HL-60/S4 treated with phorbol 12-myristate 13-acetate at 8.2 ng/mL for 4 days and 3 days (cell line): ENCODE results near the gene CEP112.

Experiments
- in situ Hi-C: fragments of 300-500 bp; cut with MboI; formaldehyde crosslinking; loops from 2 replicates; pipeline ENCODE4 v1.15.0; 2022; ENCODE audit warnings: low sequenced_read_pairs

CEP112 gene

GRCh38 chr17:66211047-66211810 is 19.3 kb upstream of the CEP112 start:
- in situ Hi-C loops, result loop anchor here (25.0 kb wide), 1 partner anchor 701 kb away; no protein-coding TSS in a partner anchor

- in situ Hi-C loops, result loop anchor here (25.0 kb wide), 1 partner anchor 702 kb away; no protein-coding TSS in a partner anchor
Observed at GRCh38 chr17:66210208-66210574, 18.3 kb upstream of the CEP112 start.

GRCh38 chr17:66207936-66208335 is 16.0 kb upstream of the CEP112 start:
- in situ Hi-C loops, result loop anchor here (25.0 kb wide), 1 partner anchor 704 kb away; no protein-coding TSS in a partner anchor

GRCh38 chr17:66203274-66204015 is 11.5 kb upstream of the CEP112 start:
- in situ Hi-C loops, result loop anchor here (25.0 kb wide), 1 partner anchor 709 kb away; no protein-coding TSS in a partner anchor

GRCh38 chr17:66200685-66201092 is 8.8 kb upstream of the CEP112 start:
- in situ Hi-C loops, result loop anchor here (25.0 kb wide), 1 partner anchor 712 kb away; no protein-coding TSS in a partner anchor

- in situ Hi-C loops, result no loop called here
Observed at GRCh38 chr17:66198242-66198641, 6.3 kb upstream of the CEP112 start.

- in situ Hi-C loops, result no loop called here
Observed at GRCh38 chr17:66192378-66192687, 400 bp upstream of the CEP112 start.

- in situ Hi-C loops, result no loop called here
Observed at GRCh38 chr17:66190738-66191592, 968 bp downstream of the CEP112 start.

- in situ Hi-C loops, result no loop called here
Observed at GRCh38 chr17:66187718-66188117, 4.2 kb downstream of the CEP112 start.

- in situ Hi-C loops, result no loop called here
Observed at GRCh38 chr17:66185862-66186261, 6.1 kb downstream of the CEP112 start.

GRCh38 chr17:66184392-66184791 is 7.5 kb downstream of the CEP112 start:
- in situ Hi-C loops, result no loop called here

- in situ Hi-C loops, result no loop called here
Observed at GRCh38 chr17:66183529-66183928, 8.4 kb downstream of the CEP112 start.

- in situ Hi-C loops, result no loop called here
Observed at GRCh38 chr17:66178642-66179041, 13.3 kb downstream of the CEP112 start.

- in situ Hi-C loops, result no loop called here
Observed at GRCh38 chr17:66177048-66177447, 14.9 kb downstream of the CEP112 start.

- in situ Hi-C loops, result no loop called here
Observed at GRCh38 chr17:66175892-66176291, 16.0 kb downstream of the CEP112 start.

GRCh38 chr17:66172691-66173223 is 19.2 kb downstream of the CEP112 start:
- in situ Hi-C loops, result loop anchor here (25.0 kb wide), 1 partner anchor 935 kb away; no protein-coding TSS in a partner anchor

- in situ Hi-C loops, result loop anchor here (25.0 kb wide), 1 partner anchor 935 kb away; no protein-coding TSS in a partner anchor
Observed at GRCh38 chr17:66172144-66172543, 19.8 kb downstream of the CEP112 start.

- in situ Hi-C loops, result loop anchor here (25.0 kb wide), 1 partner anchor 934 kb away; no protein-coding TSS in a partner anchor
Observed at GRCh38 chr17:66171692-66172091, 20.2 kb downstream of the CEP112 start.

GRCh38 chr17:66171172-66171571 is 20.8 kb downstream of the CEP112 start:
- in situ Hi-C loops, result loop anchor here (25.0 kb wide), 1 partner anchor 934 kb away; no protein-coding TSS in a partner anchor

- in situ Hi-C loops, result loop anchor here (25.0 kb wide), 1 partner anchor 933 kb away; no protein-coding TSS in a partner anchor
Observed at GRCh38 chr17:66169839-66170238, 22.1 kb downstream of the CEP112 start.
